Measurements from ENCODE around the gene CACNA1I.

GRCh38 chr22:39556970-39557841 lies 13.3 kb upstream of the CACNA1I start:
- no peak for TF ChIP-seq POLR2A (IDR thresholded peaks at IDR 0.05)
- TF ChIP-seq, protein P1, sequence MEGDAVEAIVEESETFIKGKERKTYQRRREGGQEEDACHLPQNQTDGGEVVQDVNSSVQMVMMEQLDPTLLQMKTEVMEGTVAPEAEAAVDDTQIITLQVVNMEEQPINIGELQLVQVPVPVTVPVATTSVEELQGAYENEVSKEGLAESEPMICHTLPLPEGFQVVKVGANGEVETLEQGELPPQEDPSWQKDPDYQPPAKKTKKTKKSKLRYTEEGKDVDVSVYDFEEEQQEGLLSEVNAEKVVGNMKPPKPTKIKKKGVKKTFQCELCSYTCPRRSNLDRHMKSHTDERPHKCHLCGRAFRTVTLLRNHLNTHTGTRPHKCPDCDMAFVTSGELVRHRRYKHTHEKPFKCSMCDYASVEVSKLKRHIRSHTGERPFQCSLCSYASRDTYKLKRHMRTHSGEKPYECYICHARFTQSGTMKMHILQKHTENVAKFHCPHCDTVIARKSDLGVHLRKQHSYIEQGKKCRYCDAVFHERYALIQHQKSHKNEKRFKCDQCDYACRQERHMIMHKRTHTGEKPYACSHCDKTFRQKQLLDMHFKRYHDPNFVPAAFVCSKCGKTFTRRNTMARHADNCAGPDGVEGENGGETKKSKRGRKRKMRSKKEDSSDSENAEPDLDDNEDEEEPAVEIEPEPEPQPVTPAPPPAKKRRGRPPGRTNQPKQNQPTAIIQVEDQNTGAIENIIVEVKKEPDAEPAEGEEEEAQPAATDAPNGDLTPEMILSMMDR (IDR thresholded peaks at IDR 0.05) = no peak
